ENCODE measurements around the gene PLEKHA8.

PLEKHA8 gene

GRCh38 chr7:30146127-30146612 lies 118.0 kb downstream of the PLEKHA8 start:
- ATAC-seq, result peak; percentile 22
- H3K9me3 Mint-ChIP-seq, result no peaks in the 10 kb centered on the region
- no peak for DNase-seq

GRCh38 chr7:30147223-30147622 lies 119.0 kb downstream of the PLEKHA8 start:
- Mint-ChIP-seq H3K4me1 (peaks cover 12% of the 10 kb centered on the region), H3K36me3 (ENCODE audit: low read depth) (no peaks in the 10 kb centered on the region), H3K9me3 (no peaks in the 10 kb centered on the region), H3K4me3 (no peak overlapping the region), H3K27ac (no peak overlapping the region), H3K27me3 (no peaks in the 10 kb centered on the region)
- ATAC-seq (no peak), DNase-seq (no peak)

More at GRCh38 chr7:30146127-30146612, 118.0 kb downstream of the PLEKHA8 start:
- peaks cover 12% of the 10 kb centered on the region for H3K4me1 Mint-ChIP-seq
- no peak overlapping the region for H3K27ac Mint-ChIP-seq
- no peaks in the 10 kb centered on the region for H3K36me3 Mint-ChIP-seq (ENCODE audit: low read depth)
- H3K4me3 Mint-ChIP-seq, result no peak overlapping the region
- no peaks in the 10 kb centered on the region for H3K27me3 Mint-ChIP-seq

GRCh38 chr7:30147785-30148184 lies 119.6 kb downstream of the PLEKHA8 start:
- H3K27ac Mint-ChIP-seq, result no peak overlapping the region

GRCh38 chr7:30148426-30148825 lies 120.2 kb downstream of the PLEKHA8 start:
- H3K27ac Mint-ChIP-seq, result no peak overlapping the region
- no peaks in the 10 kb centered on the region for H3K9me3 Mint-ChIP-seq
- H3K4me1 Mint-ChIP-seq, result peaks cover 10% of the 10 kb centered on the region
- H3K27me3 Mint-ChIP-seq, result no peaks in the 10 kb centered on the region
- DNase-seq (no peak), ATAC-seq (no peak)
- H3K4me3 Mint-ChIP-seq, result no peak overlapping the region
- no peaks in the 10 kb centered on the region for H3K36me3 Mint-ChIP-seq (ENCODE audit: low read depth)

More at GRCh38 chr7:30147785-30148184, 119.6 kb downstream of the PLEKHA8 start:
- Mint-ChIP-seq H3K9me3 (no peaks in the 10 kb centered on the region), H3K4me3 (no peak overlapping the region), H3K36me3 (ENCODE audit: low read depth) (no peaks in the 10 kb centered on the region), H3K4me1 (peaks cover 12% of the 10 kb centered on the region), H3K27me3 (no peaks in the 10 kb centered on the region)
- DNase-seq (no peak), ATAC-seq (no peak)

- Mint-ChIP-seq H3K4me3 (peak overlapping the region; percentile 14), H3K4me1 (peaks cover 4% of the 10 kb centered on the region), H3K9me3 (no peaks in the 10 kb centered on the region), H3K27me3 (no peaks in the 10 kb centered on the region), H3K27ac (peak overlapping the region; percentile 64), H3K36me3 (ENCODE audit: low read depth) (no peaks in the 10 kb centered on the region)
- DNase-seq (peak; percentile 22), ATAC-seq (peak; percentile 42)
Measured at GRCh38 chr7:30148951-30149459, 120.8 kb downstream of the PLEKHA8 start.

GRCh38 chr7:30149640-30150272 lies 121.5 kb downstream of the PLEKHA8 start:
- no peaks in the 10 kb centered on the region for H3K9me3 Mint-ChIP-seq
- ATAC-seq (no peak), DNase-seq (no peak)
- H3K27me3 Mint-ChIP-seq, result no peaks in the 10 kb centered on the region
- H3K4me1 Mint-ChIP-seq, result no peaks in the 10 kb centered on the region
- no peaks in the 10 kb centered on the region for H3K36me3 Mint-ChIP-seq (ENCODE audit: low read depth)
- H3K4me3 Mint-ChIP-seq, result no peak overlapping the region
- peak overlapping the region; percentile 64 for H3K27ac Mint-ChIP-seq

GRCh38 chr7:30150711-30151110 lies 122.5 kb downstream of the PLEKHA8 start:
- no peaks in the 10 kb centered on the region for H3K9me3 Mint-ChIP-seq
- H3K27ac Mint-ChIP-seq, result no peak overlapping the region
- DNase-seq, result no peak
- H3K36me3 Mint-ChIP-seq (ENCODE audit: low read depth), result no peaks in the 10 kb centered on the region
- H3K27me3 Mint-ChIP-seq, result no peaks in the 10 kb centered on the region
- H3K4me1 Mint-ChIP-seq, result peaks cover 3% of the 10 kb centered on the region
- no peak overlapping the region for H3K4me3 Mint-ChIP-seq
- no peak for ATAC-seq

- H3K4me1 Mint-ChIP-seq, result peaks cover 28% of the 10 kb centered on the region
- H3K36me3 Mint-ChIP-seq (ENCODE audit: low read depth), result no peaks in the 10 kb centered on the region
- H3K4me3 Mint-ChIP-seq, result no peak overlapping the region
- no peaks in the 10 kb centered on the region for H3K27me3 Mint-ChIP-seq
- no peak overlapping the region for H3K27ac Mint-ChIP-seq
- DNase-seq (no peak), ATAC-seq (no peak)
- no peaks in the 10 kb centered on the region for H3K9me3 Mint-ChIP-seq
Measured at GRCh38 chr7:30154111-30154587, 125.9 kb downstream of the PLEKHA8 start.

- Mint-ChIP-seq H3K9me3 (no peaks in the 10 kb centered on the region), H3K36me3 (ENCODE audit: low read depth) (no peaks in the 10 kb centered on the region), H3K27me3 (no peaks in the 10 kb centered on the region), H3K4me3 (no peak overlapping the region), H3K27ac (no peak overlapping the region), H3K4me1 (peaks cover 42% of the 10 kb centered on the region)
- no peak for DNase-seq
- ATAC-seq, result no peak
Measured at GRCh38 chr7:30155481-30155880, 127.3 kb downstream of the PLEKHA8 start.

GRCh38 chr7:30157204-30157603 lies 129.0 kb downstream of the PLEKHA8 start:
- Mint-ChIP-seq H3K4me1 (peaks cover 52% of the 10 kb centered on the region), H3K4me3 (no peak overlapping the region), H3K36me3 (ENCODE audit: low read depth) (no peaks in the 10 kb centered on the region), H3K27me3 (no peaks in the 10 kb centered on the region), H3K27ac (peak overlapping the region; percentile 26), H3K9me3 (no peaks in the 10 kb centered on the region)
- DNase-seq (peak; percentile 20), ATAC-seq (no peak)

- no peaks in the 10 kb centered on the region for H3K27me3 Mint-ChIP-seq
- ATAC-seq, result no peak
- peak overlapping the region; percentile 32 for H3K27ac Mint-ChIP-seq
- H3K4me3 Mint-ChIP-seq, result no peak overlapping the region
- H3K36me3 Mint-ChIP-seq (ENCODE audit: low read depth), result no peaks in the 10 kb centered on the region
- H3K4me1 Mint-ChIP-seq, result peaks cover 71% of the 10 kb centered on the region
- DNase-seq, result no peak
- no peaks in the 10 kb centered on the region for H3K9me3 Mint-ChIP-seq
Measured at GRCh38 chr7:30159163-30159562, 131.0 kb downstream of the PLEKHA8 start.

- peaks cover 74% of the 10 kb centered on the region for H3K4me1 Mint-ChIP-seq
- ATAC-seq, result peak; percentile 74
- H3K4me3 Mint-ChIP-seq, result no peak overlapping the region
Measured at GRCh38 chr7:30159698-30160143, 131.5 kb downstream of the PLEKHA8 start.

GRCh38 chr7:30160329-30160728 lies 132.1 kb downstream of the PLEKHA8 start:
- H3K36me3 Mint-ChIP-seq (ENCODE audit: low read depth), result no peaks in the 10 kb centered on the region
- no peak overlapping the region for H3K4me3 Mint-ChIP-seq

More at GRCh38 chr7:30159698-30160143, 131.5 kb downstream of the PLEKHA8 start:
- H3K9me3 Mint-ChIP-seq, result no peaks in the 10 kb centered on the region
- H3K27ac Mint-ChIP-seq, result peak overlapping the region; percentile 32
- DNase-seq, result peak; percentile 33
- H3K36me3 Mint-ChIP-seq (ENCODE audit: low read depth), result no peaks in the 10 kb centered on the region
- no peaks in the 10 kb centered on the region for H3K27me3 Mint-ChIP-seq

GRCh38 chr7:30162133-30162532 lies 133.9 kb downstream of the PLEKHA8 start:
- peaks cover 63% of the 10 kb centered on the region for H3K4me1 Mint-ChIP-seq

More at GRCh38 chr7:30160329-30160728, 132.1 kb downstream of the PLEKHA8 start:
- Mint-ChIP-seq H3K27ac (no peak overlapping the region), H3K9me3 (no peaks in the 10 kb centered on the region), H3K27me3 (no peaks in the 10 kb centered on the region), H3K4me1 (peaks cover 74% of the 10 kb centered on the region)
- ATAC-seq (no peak), DNase-seq (no peak)

GRCh38 chr7:30162622-30163124 lies 134.5 kb downstream of the PLEKHA8 start:
- Mint-ChIP-seq H3K4me1 (peaks cover 58% of the 10 kb centered on the region), H3K27me3 (no peaks in the 10 kb centered on the region), H3K4me3 (peak overlapping the region; percentile 38), H3K9me3 (no peaks in the 10 kb centered on the region), H3K36me3 (ENCODE audit: low read depth) (no peaks in the 10 kb centered on the region), H3K27ac (peak overlapping the region; percentile 67)
- DNase-seq (no peak), ATAC-seq (peak; percentile 53)

More at GRCh38 chr7:30162133-30162532, 133.9 kb downstream of the PLEKHA8 start:
- H3K27ac Mint-ChIP-seq, result peak overlapping the region; percentile 6
- H3K9me3 Mint-ChIP-seq, result no peaks in the 10 kb centered on the region
- H3K27me3 Mint-ChIP-seq, result no peaks in the 10 kb centered on the region
- no peak for ATAC-seq
- DNase-seq, result no peak
- H3K4me3 Mint-ChIP-seq, result peak overlapping the region; percentile 38
- H3K36me3 Mint-ChIP-seq (ENCODE audit: low read depth), result no peaks in the 10 kb centered on the region

Measured in activated naive CD8-positive, alpha-beta T cell treated with anti-CD3 and anti-CD28 coated beads, Interleukin-2, amount 50 U/mL, for 24 hours (primary cell).